BLaER1 treated with 17β-estradiol and CSF1 and Interleukin-3, amounts not matched to agents 10 nM and 100 nM (cell line): ENCODE data around the gene CYP3A7.
"Not testable (repeated sequence)": the region's sequence is repeated elsewhere in the genome, so short reads cannot be mapped to it uniquely, and the experiment has no call there.

ENCODE experiments used
- H3K27ac ChIP-seq, 11 experiments: shearing (Covaris generic); formaldehyde crosslinking; 2 replicates each; pipeline ENCODE4 v1.8.1; 2022
- H3K27me3 ChIP-seq, 11 experiments: shearing (Covaris generic); formaldehyde crosslinking; 2 replicates each; pipeline ENCODE4 v1.8.1; 2022
- H3K36me3 ChIP-seq, 11 experiments: shearing (Covaris generic); formaldehyde crosslinking; 2 replicates each; pipeline ENCODE4 v1.8.1; 2022
- H3K4me1 ChIP-seq, 10 experiments: shearing (Covaris generic); formaldehyde crosslinking; 2 replicates each; pipeline ENCODE4 v1.8.1; 2022
- H3K4me2 ChIP-seq, 11 experiments: shearing (Covaris generic); formaldehyde crosslinking; 2 replicates each; pipeline ENCODE4 v1.8.1; 2022
- H3K4me3 ChIP-seq, 10 experiments: shearing (Covaris generic); formaldehyde crosslinking; 2 replicates each; pipeline ENCODE4 v1.8.1; 2022
- H3K9ac ChIP-seq, 11 experiments: shearing (Covaris generic); formaldehyde crosslinking; 2 replicates each; pipeline ENCODE4 v1.8.1; 2022
- H3K9me3 ChIP-seq, 11 experiments: shearing (Covaris generic); formaldehyde crosslinking; replicated peaks in 1 of 11; 2 replicates each; pipeline ENCODE4 v1.8.1; 2022
- H4K20me1 ChIP-seq, 11 experiments: shearing (Covaris generic); formaldehyde crosslinking; 2 replicates each; pipeline ENCODE4 v1.8.1; 2022
- Cebpa-rat ChIP-seq, 11 experiments: shearing (Covaris generic); IDR thresholded peaks; 2 replicates each; pipeline ENCODE4 v1.8.1; 2022

Gene CYP3A7

GRCh38 chr7:99667179-99667578 lies 67.8 kb downstream of the CYP3A7 start:
- TF ChIP-seq Cebpa-rat (IDR thresholded peaks at IDR 0.05): no peak
- Histone ChIP-seq H3K36me3 (peaks cover 0 to 5% (median 0%) of the 10 kb centered on the region in 11 experiments; a peak in 1 of 22 replicates), H3K4me3 (no peak overlapping the region), H3K4me2 (peak overlapping the region in 3 of 11 experiments; percentile 74 to 92 (median 90); a peak in 4 of 22 replicates), H3K27ac (no peak overlapping the region), H4K20me1 (no peaks in the 10 kb centered on the region), H3K27me3 (no peaks in the 10 kb centered on the region), H3K4me1 (peaks cover 0 to 65% (median 5%) of the 10 kb centered on the region in 10 experiments; a peak in 10 of 20 replicates), H3K9me3 (peaks cover 0 to 10% (median 0%) of the 10 kb centered on the region in 11 experiments; a peak in 3 of 22 replicates), H3K9ac (no peak overlapping the region)

DNA sequence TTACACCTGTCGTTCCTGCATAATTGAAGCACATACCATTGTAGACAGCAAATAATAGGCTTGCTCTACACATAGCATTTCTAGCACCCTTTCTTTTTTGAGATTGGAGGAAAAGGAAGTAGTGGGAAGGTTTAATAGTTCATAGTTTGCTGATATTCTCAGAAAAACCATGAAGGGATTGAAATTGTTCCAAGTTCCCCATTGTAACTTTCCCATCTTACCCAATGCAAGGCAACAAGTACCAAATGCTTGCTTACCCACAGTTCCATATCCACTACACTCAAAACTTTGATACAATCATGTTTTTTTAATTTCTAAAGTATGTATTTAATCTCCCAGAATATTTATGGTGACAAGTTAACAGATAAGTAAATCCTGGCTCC lies 69.0 kb downstream of the CYP3A7 start:
- H3K27me3 ChIP-seq: no peaks in the 10 kb centered on the region
- peaks cover 0 to 10% (median 0%) of the 10 kb centered on the region in 11 experiments; a peak in 3 of 22 replicates for H3K9me3 ChIP-seq
- H3K27ac ChIP-seq: peak overlapping the region in 2 of 11 experiments; percentile 48 to 51; a peak in 3 of 22 replicates
- H4K20me1 ChIP-seq: no peaks in the 10 kb centered on the region
- no peak for TF ChIP-seq Cebpa-rat (IDR thresholded peaks at IDR 0.05)
- peak overlapping the region in 6 of 11 experiments; percentile 14 to 92 (median 58); a peak in 11 of 22 replicates for H3K4me2 ChIP-seq
- no peak overlapping the region for H3K9ac ChIP-seq
- peaks cover 0 to 65% (median 5%) of the 10 kb centered on the region in 10 experiments; a peak in 10 of 20 replicates for H3K4me1 ChIP-seq
- H3K36me3 ChIP-seq: peaks cover 0 to 13% (median 0%) of the 10 kb centered on the region in 11 experiments; a peak in 3 of 22 replicates
- H3K4me3 ChIP-seq: no peak overlapping the region; a peak in 1 of 20 replicates

- peak overlapping the region in 2 of 11 experiments; percentile 32 to 51; a peak in 4 of 22 replicates for H3K27ac ChIP-seq
- no peaks in the 10 kb centered on the region for H3K27me3 ChIP-seq
- H3K4me3 ChIP-seq: no peak overlapping the region; a peak in 1 of 20 replicates
- H3K9ac ChIP-seq: no peak overlapping the region; a peak in 1 of 22 replicates
- H3K36me3 ChIP-seq: peaks cover 0 to 17% (median 3%) of the 10 kb centered on the region in 11 experiments; a peak in 4 of 22 replicates
- peak overlapping the region in 6 of 11 experiments; percentile 14 to 92 (median 58); a peak in 11 of 22 replicates for H3K4me2 ChIP-seq
- H4K20me1 ChIP-seq: no peaks in the 10 kb centered on the region
- peaks cover 0 to 65% (median 5%) of the 10 kb centered on the region in 10 experiments; a peak in 10 of 20 replicates for H3K4me1 ChIP-seq
- TF ChIP-seq Cebpa-rat (IDR thresholded peaks at IDR 0.05): no peak
- H3K9me3 ChIP-seq: peaks cover 0 to 13% (median 0%) of the 10 kb centered on the region in 11 experiments; a peak in 3 of 22 replicates
Observed at GRCh38 chr7:99665312-99666012, 69.5 kb downstream of the CYP3A7 start.

DNA sequence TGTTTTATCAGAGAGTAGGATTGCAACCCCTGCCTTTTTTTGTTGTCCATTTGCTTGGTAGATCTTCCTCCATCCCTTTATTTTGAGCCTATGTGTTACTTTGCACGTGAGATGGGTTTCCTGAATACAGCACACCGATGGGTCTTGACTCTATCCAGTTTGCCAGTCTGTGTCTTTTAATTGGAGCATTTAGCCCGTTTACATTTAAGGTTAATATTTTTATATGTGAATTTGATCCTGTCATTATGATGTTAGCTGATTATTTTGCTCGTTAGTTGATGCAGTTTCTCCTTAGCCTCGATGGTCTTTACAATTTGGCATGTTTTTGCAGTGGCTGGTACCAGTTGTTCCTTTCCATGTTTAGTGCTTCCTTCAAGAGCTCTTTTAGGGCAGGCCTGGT lies 77.1 kb downstream of the CYP3A7 start:
- not testable (repeated sequence) for H3K4me1 ChIP-seq, H3K27ac ChIP-seq, H3K4me3 ChIP-seq, H4K20me1 ChIP-seq, H3K9ac ChIP-seq, H3K4me2 ChIP-seq, H3K27me3 ChIP-seq
- H3K9me3 ChIP-seq: peaks cover 0 to 15% (median 5%) of the 10 kb centered on the region in 11 experiments; a peak in 10 of 22 replicates
- peaks cover 0 to 20% (median 5%) of the 10 kb centered on the region in 11 experiments; a peak in 5 of 22 replicates for H3K36me3 ChIP-seq
